Sigmoid colon (tissue), 7 donors: ENCODE data around the gene RANBP3L. TPM values are rescaled to one million over a fixed set of nuclear protein-coding genes. Genes with fewer than 3 reads are reported as not detected.

Experiments
- DNase-seq: peaks from one replicate; pipeline ENCODE4 v3.0.0-alpha.2; 2019
- H3K27ac ChIP-seq, 4 donors: fragments of 200-600 bp; sonication (generic); one replicate each; pipeline ENCODE4 v1.5.1; 2016 to 2019; ENCODE audit warnings: mild to moderate bottlenecking in 1 of 4
- H3K27me3 ChIP-seq, 3 donors: fragments of 200-600 bp; sonication (generic); one replicate each; pipeline ENCODE4 v1.5.1; 2019; ENCODE audit warnings: mild to moderate bottlenecking in 1 of 3
- H3K36me3 ChIP-seq, 4 donors: fragments of 200-600 bp; sonication (generic); one replicate each; pipeline ENCODE4 v1.5.1; 2016 to 2019
- H3K4me1 ChIP-seq, 4 donors: fragments of 200-600 bp; sonication (generic); one replicate each; pipeline ENCODE4 v1.5.1; 2017 to 2019
- H3K4me3 ChIP-seq, 4 donors: fragments of 200-600 bp; sonication (generic); one replicate each; pipeline ENCODE4 v1.5.1; 2017 to 2019; ENCODE audit warnings: mild to moderate bottlenecking in 2 of 4, moderate library complexity in 1 of 4
- H3K9me3 ChIP-seq, 4 donors: fragments of 200-600 bp in 3 of 4; sonication (generic) in 3 of 4; one replicate each; pipeline versions ENCODE4 v1.5.1 to v1.6.1; 2013 to 2019
- EP300 ChIP-seq, 4 donors: sonication (generic); formaldehyde crosslinking; IDR thresholded peaks; one replicate each; pipeline ENCODE4 v1.6.1; 2017; ENCODE audit warnings: antibody characterized with exemption in 4 of 4
- POLR2A ChIP-seq, 2 donors: fragments of 450-650 bp; IDR thresholded peaks; one replicate each; pipeline ENCODE4 v1.6.1; 2016; ENCODE audit warnings: antibody characterized with exemption in 2 of 2, mild to moderate bottlenecking in 2 of 2, moderate library complexity in 2 of 2
- POLR2AphosphoS5 ChIP-seq, 4 donors: sonication (generic); formaldehyde crosslinking; IDR thresholded peaks; one replicate each; pipeline ENCODE4 v1.6.1; 2017; ENCODE audit warnings: antibody characterized with exemption in 4 of 4
- WGBS, 2 donors: extraction: QIAGEN DNeasy Blood & Tissue Kit; methylation state at CpG; one replicate each; pipeline ENCODE4 v1.1.7; 2013; 5-methylcytosine and 5-hydroxymethylcytosine counted together
- intact Hi-C: fragments of 100-400 bp; cut with DNase I; formaldehyde crosslinking; loops from one replicate; pipeline ENCODE4 v1.15.1; 2023
- polyA plus RNA-seq, 3 donors: library from polyadenylated mRNA; stranded (reverse); fragments of 200-250 nt; gene quantifications; one replicate each; pipeline ENCODE4 v1.2.3, GENCODE V29; 2013
- total RNA-seq, 4 donors: library from RNA; depleted of rRNA; stranded (reverse); fragments of >200 nt; gene quantifications; one replicate each; pipeline ENCODE4 v1.1.0, GENCODE V29; 2016
- TF ChIP-seq, protein P1 (sequence below), 4 experiments: fragments of 450-650 bp in 3 of 4; fragments of 200-600 bp in 1 of 4; IDR thresholded peaks; one replicate each; pipeline ENCODE4 v1.5.1; 2016 to 2019; ENCODE audit warnings: antibody characterized with exemption in 4 of 4, mild to moderate bottlenecking in 3 of 4, moderate library complexity in 2 of 4
- donor health status: healthy with polysubstance abuse.
- donor health status: Bipolar disorder and iron deficiency.
- donor health status: healthy.

RANBP3L gene
- total and polyA plus RNA-seq, 7 donors = 0.28 to 16.9 (median 3.5) TPM; not detected in 2

DNA sequence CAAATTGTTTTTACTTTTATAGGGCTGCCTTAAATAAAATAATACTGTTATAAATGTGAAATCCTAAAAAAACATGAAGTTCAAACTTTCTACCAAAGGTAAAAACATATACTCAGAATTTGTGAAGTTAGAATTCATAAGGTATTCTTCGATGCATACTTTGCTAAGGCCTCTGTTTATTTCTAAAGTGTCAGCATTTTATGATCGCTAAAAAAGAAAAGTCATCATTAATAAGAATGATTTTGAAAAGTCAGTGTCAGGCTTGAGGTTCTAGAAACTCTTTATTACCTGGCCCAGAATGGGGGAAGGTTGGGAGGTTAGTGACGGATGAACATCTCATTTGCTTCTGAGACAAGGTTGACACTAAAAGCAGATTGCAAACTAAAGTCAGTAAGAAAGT is 33.8 kb downstream of the RANBP3L start:
- no peak overlapping the region for H3K27ac ChIP-seq
- DNase-seq = no peak
- 93 to 96% methylated on average over 3 of the region's 3 CpGs for WGBS, 2 donors
- no peaks in the 10 kb centered on the region for H3K9me3 ChIP-seq
- no peak for TF ChIP-seq EP300 (IDR thresholded peaks at IDR 0.05)
- TF ChIP-seq, protein P1, sequence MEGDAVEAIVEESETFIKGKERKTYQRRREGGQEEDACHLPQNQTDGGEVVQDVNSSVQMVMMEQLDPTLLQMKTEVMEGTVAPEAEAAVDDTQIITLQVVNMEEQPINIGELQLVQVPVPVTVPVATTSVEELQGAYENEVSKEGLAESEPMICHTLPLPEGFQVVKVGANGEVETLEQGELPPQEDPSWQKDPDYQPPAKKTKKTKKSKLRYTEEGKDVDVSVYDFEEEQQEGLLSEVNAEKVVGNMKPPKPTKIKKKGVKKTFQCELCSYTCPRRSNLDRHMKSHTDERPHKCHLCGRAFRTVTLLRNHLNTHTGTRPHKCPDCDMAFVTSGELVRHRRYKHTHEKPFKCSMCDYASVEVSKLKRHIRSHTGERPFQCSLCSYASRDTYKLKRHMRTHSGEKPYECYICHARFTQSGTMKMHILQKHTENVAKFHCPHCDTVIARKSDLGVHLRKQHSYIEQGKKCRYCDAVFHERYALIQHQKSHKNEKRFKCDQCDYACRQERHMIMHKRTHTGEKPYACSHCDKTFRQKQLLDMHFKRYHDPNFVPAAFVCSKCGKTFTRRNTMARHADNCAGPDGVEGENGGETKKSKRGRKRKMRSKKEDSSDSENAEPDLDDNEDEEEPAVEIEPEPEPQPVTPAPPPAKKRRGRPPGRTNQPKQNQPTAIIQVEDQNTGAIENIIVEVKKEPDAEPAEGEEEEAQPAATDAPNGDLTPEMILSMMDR (IDR thresholded peaks at IDR 0.05) = no peak
- TF ChIP-seq POLR2AphosphoS5 (IDR thresholded peaks at IDR 0.05) = no peak
- TF ChIP-seq POLR2A (IDR thresholded peaks at IDR 0.05) = no peak
- H3K36me3 ChIP-seq = no peaks in the 10 kb centered on the region
- no peaks in the 10 kb centered on the region for H3K4me1 ChIP-seq
- intact Hi-C loops = no loop called here
- H3K4me3 ChIP-seq = no peak overlapping the region
- H3K27me3 ChIP-seq = no peaks in the 10 kb centered on the region

DNA sequence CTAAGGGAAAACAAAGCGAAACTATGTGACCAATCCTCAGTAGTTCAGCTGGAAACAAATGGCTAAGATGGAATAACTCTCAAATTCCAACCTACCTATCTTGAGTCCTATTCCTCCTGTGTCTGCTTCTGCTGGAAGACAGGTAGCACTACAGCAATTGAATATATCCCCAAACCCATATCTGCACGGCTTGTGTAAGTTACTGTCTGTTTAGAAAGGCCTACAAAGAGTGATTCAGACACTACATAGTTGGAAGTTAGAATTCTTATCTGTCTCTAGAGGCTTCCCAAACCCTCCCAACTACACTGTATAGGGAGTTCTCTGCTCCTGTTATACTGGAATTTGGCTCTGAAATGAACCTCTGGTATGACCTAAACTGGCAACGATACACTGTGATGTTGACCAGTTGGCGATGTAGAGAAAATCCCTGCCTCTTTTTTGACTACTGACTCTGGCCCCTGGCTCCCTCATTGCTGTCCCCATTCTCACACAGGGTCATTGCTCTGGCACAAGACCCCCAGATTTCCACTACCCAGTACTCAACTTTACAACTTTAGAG is 37.4 kb downstream of the RANBP3L start:
- TF ChIP-seq POLR2AphosphoS5 (IDR thresholded peaks at IDR 0.05) (no peak), POLR2A (IDR thresholded peaks at IDR 0.05) (no peak), EP300 (IDR thresholded peaks at IDR 0.05) (no peak)
- TF ChIP-seq, protein P1 (IDR thresholded peaks at IDR 0.05) = no peak
- Histone ChIP-seq H3K36me3 (no peaks in the 10 kb centered on the region), H3K9me3 (no peaks in the 10 kb centered on the region), H3K27ac (no peak overlapping the region), H3K4me1 (no peaks in the 10 kb centered on the region), H3K27me3 (no peaks in the 10 kb centered on the region), H3K4me3 (no peak overlapping the region)
- 83 to 87% methylated on average over 4 of the region's 4 CpGs for WGBS, 2 donors
- intact Hi-C loops = loop anchor here (2.0 kb wide), 1 partner anchor 133 kb away; no protein-coding TSS in a partner anchor
- DNase-seq = no peak

DNA sequence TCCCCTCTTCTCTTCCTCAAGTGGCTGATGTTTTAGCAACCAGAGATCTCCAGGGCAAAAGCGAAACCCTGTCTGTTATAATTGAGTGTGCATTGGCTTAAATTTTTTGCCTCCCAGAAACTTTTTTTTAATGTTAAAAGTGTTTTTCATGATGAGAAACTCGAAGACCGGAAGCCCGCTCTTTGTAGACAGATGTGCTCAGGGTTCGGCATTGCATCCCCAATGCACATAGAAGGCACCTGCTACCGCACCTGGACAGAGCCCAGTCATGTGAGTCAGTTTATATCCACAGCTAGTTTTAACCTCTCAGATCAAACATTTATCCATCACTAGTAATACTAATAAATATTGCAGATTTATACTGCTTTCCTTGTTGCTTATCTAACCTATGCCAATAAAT is 40.5 kb downstream of the RANBP3L start:
- Histone ChIP-seq H3K4me1 (no peaks in the 10 kb centered on the region), H3K27ac (no peak overlapping the region), H3K27me3 (no peaks in the 10 kb centered on the region), H3K4me3 (no peak overlapping the region), H3K36me3 (no peaks in the 10 kb centered on the region), H3K9me3 (no peaks in the 10 kb centered on the region)
- WGBS, 2 donors = 75 to 91% methylated on average over 6 of the region's 6 CpGs
- no peak for DNase-seq
- intact Hi-C loops = no loop called here
- TF ChIP-seq EP300 (IDR thresholded peaks at IDR 0.05) (no peak), POLR2AphosphoS5 (IDR thresholded peaks at IDR 0.05) (no peak), POLR2A (IDR thresholded peaks at IDR 0.05) (no peak)
- TF ChIP-seq, protein P1 (IDR thresholded peaks at IDR 0.05) = no peak

DNA sequence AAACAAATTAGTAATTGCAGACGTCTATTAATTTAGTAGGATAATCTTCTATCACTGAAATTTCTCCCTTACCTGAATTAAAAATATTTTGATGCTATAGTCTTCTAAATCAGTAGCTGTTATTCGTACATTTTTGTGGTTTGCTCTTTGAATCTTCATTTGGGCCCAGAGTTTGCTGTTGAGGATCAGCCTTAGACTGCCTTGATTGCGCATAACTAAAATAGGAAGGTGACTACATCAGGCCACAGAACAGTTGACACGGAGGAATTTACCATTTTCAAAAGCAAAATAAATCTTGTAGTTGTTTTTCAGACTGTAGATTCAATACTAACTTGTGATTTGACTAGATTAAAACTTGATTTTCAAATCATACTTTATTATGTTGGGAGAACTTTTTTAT is 48.1 kb downstream of the RANBP3L start:
- H3K36me3 ChIP-seq = no peaks in the 10 kb centered on the region
- intact Hi-C loops = no loop called here
- H3K27ac ChIP-seq = peak overlapping the region in 3 of 4 donors; percentile 63 to 70 (median 69)
- no peak for DNase-seq
- peaks cover 0 to 24% (median 14%) of the 10 kb centered on the region in 4 donors for H3K4me1 ChIP-seq
- TF ChIP-seq, protein P1 (IDR thresholded peaks at IDR 0.05) = no peak
- TF ChIP-seq EP300 (IDR thresholded peaks at IDR 0.05) (no peak), POLR2AphosphoS5 (IDR thresholded peaks at IDR 0.05) (no peak), POLR2A (IDR thresholded peaks at IDR 0.05) (no peak)
- no peak overlapping the region for H3K4me3 ChIP-seq
- H3K27me3 ChIP-seq = no peaks in the 10 kb centered on the region
- 69 to 95% methylated on average over 4 of the region's 4 CpGs for WGBS, 2 donors
- H3K9me3 ChIP-seq = no peaks in the 10 kb centered on the region
